Stimulated activated naive CD8-positive, alpha-beta T cell treated with anti-CD3 and anti-CD28 coated beads, Interleukin-15, Interleukin-2, amounts not matched to agents 100 ng/mL and 50 ng/mL, for 24 hours (primary cell): ENCODE results near the gene TPR.

Source experiments
- H3K27ac Mint-ChIP-seq: one replicate; pipeline ENCODE4 v1.8.0; 2021; ENCODE audit warnings: mild to moderate bottlenecking, mixed read lengths
- H3K27me3 Mint-ChIP-seq: one replicate; pipeline ENCODE4 v1.8.0; 2021; ENCODE audit warnings: mixed read lengths
- H3K36me3 Mint-ChIP-seq: one replicate; pipeline ENCODE4 v1.8.0; 2021; ENCODE audit warnings: low read depth, mixed read lengths
- H3K4me1 Mint-ChIP-seq: one replicate; pipeline ENCODE4 v1.8.0; 2021; ENCODE audit warnings: low read depth, mixed read lengths
- H3K4me3 Mint-ChIP-seq: one replicate; pipeline ENCODE4 v1.8.0; 2021; ENCODE audit warnings: mild to moderate bottlenecking, mixed read lengths
- H3K9me3 Mint-ChIP-seq: one replicate; pipeline ENCODE4 v1.8.0; 2021; ENCODE audit warnings: mixed read lengths

TPR gene

DNA sequence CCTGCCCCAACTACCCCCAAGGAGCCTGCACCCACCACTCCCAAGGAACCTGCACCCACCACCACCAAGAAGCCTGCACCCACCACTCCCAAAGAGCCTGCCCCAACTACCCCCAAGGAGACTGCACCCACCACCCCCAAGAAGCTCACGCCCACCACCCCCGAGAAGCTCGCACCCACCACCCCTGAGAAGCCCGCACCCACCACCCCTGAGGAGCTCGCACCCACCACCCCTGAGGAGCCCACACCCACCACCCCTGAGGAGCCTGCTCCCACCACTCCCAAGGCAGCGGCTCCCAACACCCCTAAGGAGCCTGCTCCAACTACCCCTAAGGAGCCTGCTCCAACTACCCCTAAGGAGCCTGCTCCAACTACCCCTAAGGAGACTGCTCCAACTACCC lies 67.6 kb downstream of the TPR start:
- H3K4me1 Mint-ChIP-seq: peaks cover 24% of the 10 kb centered on the region
- no peak overlapping the region for H3K27ac Mint-ChIP-seq
- H3K36me3 Mint-ChIP-seq: peaks cover 18% of the 10 kb centered on the region
- no peaks in the 10 kb centered on the region for H3K9me3 Mint-ChIP-seq
- H3K27me3 Mint-ChIP-seq: no peaks in the 10 kb centered on the region
- no peak overlapping the region for H3K4me3 Mint-ChIP-seq

- Mint-ChIP-seq H3K4me3 (no peak overlapping the region), H3K36me3 (peaks cover 13% of the 10 kb centered on the region), H3K9me3 (no peaks in the 10 kb centered on the region), H3K4me1 (peaks cover 25% of the 10 kb centered on the region), H3K27me3 (no peaks in the 10 kb centered on the region), H3K27ac (no peak overlapping the region)
Measured at GRCh38 chr1:186306533-186306932, 68.5 kb downstream of the TPR start.

GRCh38 chr1:186304982-186305949 lies 69.8 kb downstream of the TPR start:
- Mint-ChIP-seq H3K27me3 (no peaks in the 10 kb centered on the region), H3K36me3 (peaks cover 4% of the 10 kb centered on the region), H3K4me3 (no peak overlapping the region), H3K4me1 (peaks cover 29% of the 10 kb centered on the region), H3K27ac (no peak overlapping the region), H3K9me3 (no peaks in the 10 kb centered on the region)

- no peaks in the 10 kb centered on the region for H3K27me3 Mint-ChIP-seq
- no peak overlapping the region for H3K4me3 Mint-ChIP-seq
- peaks cover 32% of the 10 kb centered on the region for H3K4me1 Mint-ChIP-seq
- H3K9me3 Mint-ChIP-seq: no peaks in the 10 kb centered on the region
- H3K36me3 Mint-ChIP-seq: no peaks in the 10 kb centered on the region
- no peak overlapping the region for H3K27ac Mint-ChIP-seq
Measured at GRCh38 chr1:186303911-186304310, 71.1 kb downstream of the TPR start.

GRCh38 chr1:186302381-186302920 lies 72.6 kb downstream of the TPR start:
- Mint-ChIP-seq H3K4me3 (no peak overlapping the region), H3K27me3 (no peaks in the 10 kb centered on the region), H3K9me3 (no peaks in the 10 kb centered on the region), H3K27ac (no peak overlapping the region), H3K4me1 (peaks cover 32% of the 10 kb centered on the region), H3K36me3 (no peaks in the 10 kb centered on the region)

GRCh38 chr1:186301448-186301847 lies 73.6 kb downstream of the TPR start:
- no peaks in the 10 kb centered on the region for H3K9me3 Mint-ChIP-seq
- peaks cover 30% of the 10 kb centered on the region for H3K4me1 Mint-ChIP-seq
- H3K4me3 Mint-ChIP-seq: no peak overlapping the region
- H3K36me3 Mint-ChIP-seq: no peaks in the 10 kb centered on the region
- no peaks in the 10 kb centered on the region for H3K27me3 Mint-ChIP-seq
- no peak overlapping the region for H3K27ac Mint-ChIP-seq

- Mint-ChIP-seq H3K9me3 (no peaks in the 10 kb centered on the region), H3K27me3 (no peaks in the 10 kb centered on the region), H3K27ac (no peak overlapping the region), H3K36me3 (no peaks in the 10 kb centered on the region), H3K4me3 (no peak overlapping the region), H3K4me1 (peaks cover 26% of the 10 kb centered on the region)
Measured at GRCh38 chr1:186300056-186300455, 75.0 kb downstream of the TPR start.

- Mint-ChIP-seq H3K4me1 (peaks cover 21% of the 10 kb centered on the region), H3K4me3 (no peak overlapping the region), H3K9me3 (no peaks in the 10 kb centered on the region), H3K27me3 (no peaks in the 10 kb centered on the region), H3K27ac (no peak overlapping the region), H3K36me3 (no peaks in the 10 kb centered on the region)
Measured at GRCh38 chr1:186299570-186299969, 75.5 kb downstream of the TPR start.

- Mint-ChIP-seq H3K27me3 (no peaks in the 10 kb centered on the region), H3K4me1 (peaks cover 14% of the 10 kb centered on the region), H3K27ac (no peak overlapping the region), H3K4me3 (no peak overlapping the region), H3K36me3 (no peaks in the 10 kb centered on the region), H3K9me3 (no peaks in the 10 kb centered on the region)
Measured at GRCh38 chr1:186298851-186299250, 76.2 kb downstream of the TPR start.

DNA sequence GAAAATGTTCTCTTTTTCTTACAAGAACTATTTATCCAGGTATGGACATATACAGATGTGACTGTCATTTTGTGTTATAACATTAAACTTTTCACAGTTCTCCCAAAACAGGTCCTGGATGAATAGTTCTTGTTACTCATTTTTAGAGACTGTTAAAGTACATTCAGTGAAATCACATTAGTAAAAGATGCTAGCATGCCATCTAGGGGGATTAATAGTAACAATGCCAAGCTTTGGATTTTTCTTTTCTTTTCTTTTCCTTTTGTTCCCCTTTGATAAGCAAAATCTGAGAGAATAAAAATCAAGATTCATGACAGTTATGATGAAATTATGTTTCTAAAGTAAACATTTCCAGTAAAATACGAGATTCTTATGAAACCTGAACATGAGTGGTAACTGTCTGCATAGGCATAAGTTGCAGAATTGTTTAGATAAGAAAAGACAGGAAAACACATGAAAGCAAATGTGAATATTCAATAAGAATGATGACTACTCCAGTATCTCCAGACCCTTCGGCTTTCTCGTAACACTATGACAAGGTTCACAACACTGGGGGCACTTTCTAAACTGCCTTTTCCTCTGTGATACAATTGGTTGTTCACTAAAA lies 77.5 kb downstream of the TPR start:
- Mint-ChIP-seq H3K27ac (no peak overlapping the region), H3K4me1 (peaks cover 17% of the 10 kb centered on the region), H3K36me3 (no peaks in the 10 kb centered on the region), H3K27me3 (no peaks in the 10 kb centered on the region), H3K4me3 (no peak overlapping the region), H3K9me3 (no peaks in the 10 kb centered on the region)

DNA sequence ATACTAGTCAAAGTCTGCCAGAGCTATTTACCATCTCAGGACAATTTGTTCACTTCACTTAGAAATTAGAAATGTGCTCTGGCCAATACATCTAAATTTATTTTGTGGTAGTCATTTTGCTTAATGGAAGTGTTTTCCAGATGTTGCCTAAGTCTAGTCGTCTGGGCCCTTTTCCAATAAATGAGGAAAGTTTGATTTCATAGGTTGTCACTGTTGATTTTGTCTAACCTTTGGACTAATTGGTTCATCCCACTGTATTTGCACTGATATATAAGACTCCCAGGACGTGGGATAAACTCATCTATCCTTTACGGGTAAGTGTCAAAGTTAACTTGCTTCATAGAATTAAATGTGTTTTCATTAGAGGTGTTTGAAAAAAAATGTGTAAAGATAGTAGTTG lies 79.1 kb downstream of the TPR start, which contains the start of gene PRG4:
PRG4 (plus strand) TSS at position 300 of the 400 bp plus-strand sequence.
- Mint-ChIP-seq H3K27ac (no peak within 1 kb of the TSS), H3K9me3 (no peaks in the 10 kb centered on the region), H3K4me3 (no peak within 1 kb of the TSS), H3K27me3 (no peaks in the 10 kb centered on the region), H3K4me1 (peaks cover 22% of the 10 kb centered on the region), H3K36me3 (no peaks in the 10 kb centered on the region)

DNA sequence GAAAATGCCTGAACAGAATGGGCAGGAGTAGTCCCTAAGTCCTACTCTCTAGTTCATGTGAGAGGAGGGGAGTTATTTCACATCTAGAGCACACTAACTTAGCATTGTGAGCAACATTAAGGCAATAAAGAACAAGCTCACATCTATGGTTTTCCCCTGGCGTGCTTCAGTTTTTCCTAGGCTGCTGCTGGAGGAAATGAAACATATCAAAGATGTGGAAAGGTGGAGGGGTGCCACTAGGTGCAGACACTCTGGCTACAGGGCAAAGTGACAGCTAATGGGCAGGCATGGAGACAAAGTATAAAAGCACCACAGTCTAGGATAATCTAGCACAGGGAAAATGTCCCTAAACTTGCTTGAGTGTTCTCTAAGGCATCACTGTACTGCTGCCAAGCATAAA lies 82.2 kb downstream of the TPR start:
- Mint-ChIP-seq H3K4me3 (no peak overlapping the region), H3K4me1 (peaks cover 43% of the 10 kb centered on the region), H3K36me3 (no peaks in the 10 kb centered on the region), H3K9me3 (no peaks in the 10 kb centered on the region), H3K27ac (no peak overlapping the region), H3K27me3 (no peaks in the 10 kb centered on the region)

GRCh38 chr1:186291271-186291670 lies 83.8 kb downstream of the TPR start:
- Mint-ChIP-seq H3K36me3 (no peaks in the 10 kb centered on the region), H3K9me3 (no peaks in the 10 kb centered on the region), H3K4me1 (peaks cover 47% of the 10 kb centered on the region), H3K27me3 (no peaks in the 10 kb centered on the region), H3K27ac (no peak overlapping the region), H3K4me3 (no peak overlapping the region)

DNA sequence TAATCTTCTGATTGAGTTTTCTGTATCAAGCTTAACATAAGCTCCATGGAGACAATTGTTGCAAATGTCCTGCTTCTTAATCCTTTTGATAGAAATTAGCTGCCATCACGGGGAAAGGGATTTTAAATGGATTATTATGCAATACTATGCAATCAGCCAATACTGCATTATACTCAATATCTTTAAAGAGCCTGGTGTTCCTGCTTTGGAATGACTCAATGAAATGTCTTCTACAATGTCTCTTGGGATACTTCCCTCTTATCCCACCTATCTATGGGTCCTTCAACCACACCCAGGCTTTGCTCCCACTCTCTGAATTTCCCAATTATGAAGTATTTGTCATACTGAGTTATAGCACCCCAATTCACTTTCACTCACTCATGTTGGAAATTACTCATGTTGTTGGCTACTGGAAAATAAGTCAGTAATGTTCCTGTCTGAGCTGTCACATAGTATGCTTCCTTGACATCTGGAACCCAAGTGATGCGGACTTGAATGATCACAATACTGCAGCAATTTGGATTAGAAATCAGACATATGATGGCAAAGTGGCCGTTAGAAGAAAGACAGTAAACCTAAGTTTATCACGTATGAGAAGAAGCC lies 85.0 kb downstream of the TPR start:
- Mint-ChIP-seq H3K4me1 (peaks cover 47% of the 10 kb centered on the region), H3K27me3 (no peaks in the 10 kb centered on the region), H3K27ac (peak overlapping the region; percentile 49), H3K36me3 (no peaks in the 10 kb centered on the region), H3K4me3 (no peak overlapping the region), H3K9me3 (no peaks in the 10 kb centered on the region)
